H1 (cell line): Measurements from ENCODE around the gene C1orf87. TPM values are rescaled to one million over a fixed set of nuclear protein-coding genes. Genes with fewer than 3 reads are reported as not detected.

Source experiments
- ATF2 ChIP-seq: IDR thresholded peaks from 2 replicates; pipeline ENCODE4 v1.6.1; 2012; ENCODE audit warnings: low read length, inconsistent platforms
- CREB1 ChIP-seq: IDR thresholded peaks from 2 replicates; pipeline ENCODE4 v1.6.1; 2012; ENCODE audit warnings: inconsistent platforms
- EP300 ChIP-seq, 2 experiments: IDR thresholded peaks; 1 replicate in 1 of 2; 2 replicates in 1 of 2; pipeline ENCODE4 v1.6.1; 2011 to 2012; ENCODE audit warnings: low read depth in 2 of 2, low read length in 2 of 2, mild to moderate bottlenecking in 2 of 2, borderline replicate concordance in 1 of 2, inconsistent platforms in 1 of 2, moderate library complexity in 1 of 2
- KDM4A ChIP-seq: IDR thresholded peaks from one replicate; pipeline ENCODE4 v1.7.1; 2012; ENCODE audit warnings: low read depth, mild to moderate bottlenecking, moderate library complexity, low read length, inconsistent platforms; ENCODE audit not compliant: severe bottlenecking
- TEAD4 ChIP-seq: IDR thresholded peaks from 2 replicates; pipeline ENCODE4 v1.6.1; 2012; ENCODE audit warnings: low read depth, low read length, inconsistent platforms, mixed read lengths
- polyA plus RNA-seq, 7 experiments: library from polyadenylated mRNA; depleted of rRNA in 3 of 7; stranded (reverse) in 5 of 7; unstranded in 2 of 7; fragments of >200 nt in 5 of 7; fragments of 200-250 nt in 2 of 7; gene quantifications; 1 replicate in 5 of 7; 2 replicates in 1 of 7; 4 replicates in 1 of 7; pipeline versions ENCODE4 v1.2.1 to v1.2.3, GENCODE V29; 2011 to 2013; ENCODE audit warnings: missing spikeins in 2 of 7, mixed read lengths in 2 of 7
- total RNA-seq: library from RNA; stranded (reverse); fragmentation: NEBNext Ultra II Directional; extraction: Animal tissue kit (Norgen Biotek cat#: 25700); gene quantifications from 2 replicates; pipeline ENCODE4 v1.2.1, GENCODE V29; 2021

C1orf87 gene
- total and polyA plus RNA-seq, 2 of the 8 experiments (the other 6 are each of a cell fraction or from before 2014, with no cell fraction given) = 0.41 TPM; not detected in 1

- no peak for TF ChIP-seq CREB1
- TF ChIP-seq KDM4A = no peak
- no peak for TF ChIP-seq ATF2
- no peak for TF ChIP-seq TEAD4
- no peak for TF ChIP-seq EP300 (IDR thresholded peaks at IDR 0.05; ENCODE audit: borderline replicate concordance in 1 of 2, low read depth in 2 of 2, low read length in 2 of 2)
- TF ChIP-seq, all 59 proteins: peak for 0
These were observed 35.9 kb downstream of the C1orf87 start (continued) for GRCh38 chr1:60037669-60038068.
